Measurements from ENCODE around the gene CACNA1C.

CACNA1C gene

GRCh38 chr12:2629051-2629450 is 576.3 kb downstream of the CACNA1C start:
- ChIA-PET CTCF (interaction anchor here (7.1 to 12.2 kb wide), 2 partner anchors 13 kb away, joined by 44 to 192 read pairs; no protein-coding TSS in a partner anchor), POLR2A (interaction anchor here (0.6 to 0.9 kb wide), 2 partner anchors 24 to 127 kb away, joined by 3 read pairs; no protein-coding TSS in a partner anchor)
- Histone ChIP-seq H3K9me3 (ENCODE audit: control extremely low read depth in 1 of 5, control insufficient read depth in 4 of 5, insufficient read depth in 2 of 5, low read depth in 1 of 5, low read length in 4 of 5) (no peaks in the 10 kb centered on the region), H3K27ac (ENCODE audit: insufficient read depth in 1 of 2, low read depth in 1 of 2, low read length in 2 of 2, poor library complexity in 1 of 2, severe bottlenecking in 2 of 2) (no peak overlapping the region), H3K4me3 (ENCODE audit: control insufficient read depth in 1 of 7, extremely low read depth in 1 of 7, insufficient read depth in 4 of 7, low read depth in 2 of 7, low read length in 6 of 7) (no peak overlapping the region), H3K27me3 (replicated peaks in 2 of 5; ENCODE audit: control insufficient read depth in 4 of 5, insufficient read depth in 5 of 5, low read length in 4 of 5) (no peaks in the 10 kb centered on the region), H3K36me3 (ENCODE audit: control insufficient read depth in 4 of 4, insufficient read depth in 4 of 4, low read length in 3 of 4) (no peaks in the 10 kb centered on the region), H3K4me1 (ENCODE audit: control extremely low read depth in 1 of 4, control insufficient read depth in 4 of 4, insufficient read depth in 4 of 4, low read length in 3 of 4) (peaks cover 2 to 45% (median 44%) of the 10 kb centered on the region in 4 experiments)
- WGBS (ENCODE audit: insufficient coverage), result 100% methylated on average over 1 of the region's 5 CpGs
- DNase-seq, result no peak

- CTCF ChIA-PET, result interaction anchor here (0.7 to 19.8 kb wide), 4 partner anchors 7 to 102 kb away, joined by 3 to 192 read pairs (median 3); no protein-coding TSS in a partner anchor
- WGBS (ENCODE audit: insufficient coverage), result 99% methylated on average over 8 of the region's 16 CpGs
- H3K4me1 ChIP-seq (ENCODE audit: control extremely low read depth in 1 of 4, control insufficient read depth in 4 of 4, insufficient read depth in 4 of 4, low read length in 3 of 4), result peaks cover 2 to 29% (median 20%) of the 10 kb centered on the region in 4 experiments
- POLR2A ChIA-PET, result no interaction called here
- no peaks in the 10 kb centered on the region for H3K36me3 ChIP-seq (ENCODE audit: control insufficient read depth in 4 of 4, insufficient read depth in 4 of 4, low read length in 3 of 4)
- no peak overlapping the region for H3K27ac ChIP-seq (ENCODE audit: insufficient read depth in 1 of 2, low read depth in 1 of 2, low read length in 2 of 2, poor library complexity in 1 of 2, severe bottlenecking in 2 of 2)
- peaks cover 0 to 3% (median 0%) of the 10 kb centered on the region in 5 experiments for H3K9me3 ChIP-seq (ENCODE audit: control extremely low read depth in 1 of 5, control insufficient read depth in 4 of 5, insufficient read depth in 2 of 5, low read depth in 1 of 5, low read length in 4 of 5)
- no peaks in the 10 kb centered on the region for H3K27me3 ChIP-seq (replicated peaks in 2 of 5; ENCODE audit: control insufficient read depth in 4 of 5, insufficient read depth in 5 of 5, low read length in 4 of 5)
- no peak for DNase-seq
- H3K4me3 ChIP-seq (ENCODE audit: control insufficient read depth in 1 of 7, extremely low read depth in 1 of 7, insufficient read depth in 4 of 7, low read depth in 2 of 7, low read length in 6 of 7), result no peak overlapping the region
Measured at GRCh38 chr12:2631653-2632350, 579.0 kb downstream of the CACNA1C start.

- CTCF ChIA-PET, result interaction anchor here (19.8 kb wide), 1 partner anchor 8 kb away, joined by 192 read pairs; no protein-coding TSS in a partner anchor
Measured at GRCh38 chr12:2633176-2633824, 580.5 kb downstream of the CACNA1C start.

GRCh38 chr12:2633825-2634200 is 581.0 kb downstream of the CACNA1C start:
- no CpG with 5 or more reads among the region's 15 CpGs for WGBS (ENCODE audit: insufficient coverage)
- Histone ChIP-seq H3K27ac (ENCODE audit: insufficient read depth in 1 of 2, low read depth in 1 of 2, low read length in 2 of 2, poor library complexity in 1 of 2, severe bottlenecking in 2 of 2) (no peak overlapping the region), H3K27me3 (replicated peaks in 2 of 5; ENCODE audit: control insufficient read depth in 4 of 5, insufficient read depth in 5 of 5, low read length in 4 of 5) (no peaks in the 10 kb centered on the region), H3K4me1 (ENCODE audit: control extremely low read depth in 1 of 4, control insufficient read depth in 4 of 4, insufficient read depth in 4 of 4, low read length in 3 of 4) (peaks cover 0 to 31% (median 15%) of the 10 kb centered on the region in 4 experiments), H3K9me3 (ENCODE audit: control extremely low read depth in 1 of 5, control insufficient read depth in 4 of 5, insufficient read depth in 2 of 5, low read depth in 1 of 5, low read length in 4 of 5) (peaks cover 0 to 3% (median 0%) of the 10 kb centered on the region in 5 experiments), H3K4me3 (ENCODE audit: control insufficient read depth in 1 of 7, extremely low read depth in 1 of 7, insufficient read depth in 4 of 7, low read depth in 2 of 7, low read length in 6 of 7) (no peak overlapping the region), H3K36me3 (ENCODE audit: control insufficient read depth in 4 of 4, insufficient read depth in 4 of 4, low read length in 3 of 4) (no peaks in the 10 kb centered on the region)
- POLR2A ChIA-PET, result no interaction called here
- no peak for DNase-seq
- CTCF ChIA-PET, result interaction anchor here (19.8 kb wide), 1 partner anchor 9 kb away, joined by 192 read pairs; no protein-coding TSS in a partner anchor

More at GRCh38 chr12:2633176-2633824, 580.5 kb downstream of the CACNA1C start:
- WGBS (ENCODE audit: insufficient coverage), result 73% methylated on average over 5 of the region's 16 CpGs
- Histone ChIP-seq H3K36me3 (ENCODE audit: control insufficient read depth in 4 of 4, insufficient read depth in 4 of 4, low read length in 3 of 4) (no peaks in the 10 kb centered on the region), H3K27me3 (replicated peaks in 2 of 5; ENCODE audit: control insufficient read depth in 4 of 5, insufficient read depth in 5 of 5, low read length in 4 of 5) (no peaks in the 10 kb centered on the region), H3K4me3 (ENCODE audit: control insufficient read depth in 1 of 7, extremely low read depth in 1 of 7, insufficient read depth in 4 of 7, low read depth in 2 of 7, low read length in 6 of 7) (no peak overlapping the region), H3K4me1 (ENCODE audit: control extremely low read depth in 1 of 4, control insufficient read depth in 4 of 4, insufficient read depth in 4 of 4, low read length in 3 of 4) (peaks cover 0 to 29% (median 16%) of the 10 kb centered on the region in 4 experiments), H3K27ac (ENCODE audit: insufficient read depth in 1 of 2, low read depth in 1 of 2, low read length in 2 of 2, poor library complexity in 1 of 2, severe bottlenecking in 2 of 2) (no peak overlapping the region), H3K9me3 (ENCODE audit: control extremely low read depth in 1 of 5, control insufficient read depth in 4 of 5, insufficient read depth in 2 of 5, low read depth in 1 of 5, low read length in 4 of 5) (peaks cover 0 to 3% (median 0%) of the 10 kb centered on the region in 5 experiments)
- DNase-seq, result no peak
- POLR2A ChIA-PET, result no interaction called here

GRCh38 chr12:2634471-2634870 is 581.7 kb downstream of the CACNA1C start:
- Histone ChIP-seq H3K27me3 (replicated peaks in 2 of 5; ENCODE audit: control insufficient read depth in 4 of 5, insufficient read depth in 5 of 5, low read length in 4 of 5) (no peaks in the 10 kb centered on the region), H3K9me3 (ENCODE audit: control extremely low read depth in 1 of 5, control insufficient read depth in 4 of 5, insufficient read depth in 2 of 5, low read depth in 1 of 5, low read length in 4 of 5) (peaks cover 0 to 3% (median 0%) of the 10 kb centered on the region in 5 experiments), H3K36me3 (ENCODE audit: control insufficient read depth in 4 of 4, insufficient read depth in 4 of 4, low read length in 3 of 4) (no peaks in the 10 kb centered on the region), H3K27ac (ENCODE audit: insufficient read depth in 1 of 2, low read depth in 1 of 2, low read length in 2 of 2, poor library complexity in 1 of 2, severe bottlenecking in 2 of 2) (no peak overlapping the region), H3K4me3 (ENCODE audit: control insufficient read depth in 1 of 7, extremely low read depth in 1 of 7, insufficient read depth in 4 of 7, low read depth in 2 of 7, low read length in 6 of 7) (no peak overlapping the region), H3K4me1 (ENCODE audit: control extremely low read depth in 1 of 4, control insufficient read depth in 4 of 4, insufficient read depth in 4 of 4, low read length in 3 of 4) (peaks cover 0 to 31% (median 15%) of the 10 kb centered on the region in 4 experiments)
- no peak for DNase-seq
- POLR2A ChIA-PET, result no interaction called here
- CTCF ChIA-PET, result interaction anchor here (19.8 kb wide), 1 partner anchor 9 kb away, joined by 192 read pairs; no protein-coding TSS in a partner anchor
- WGBS (ENCODE audit: insufficient coverage), result no CpG with 5 or more reads among the region's 2 CpGs

- H3K27me3 ChIP-seq (replicated peaks in 2 of 5; ENCODE audit: control insufficient read depth in 4 of 5, insufficient read depth in 5 of 5, low read length in 4 of 5), result no peaks in the 10 kb centered on the region
Measured at GRCh38 chr12:2636741-2637340, 584.1 kb downstream of the CACNA1C start.

More at GRCh38 chr12:2636741-2637340, 584.1 kb downstream of the CACNA1C start:
- no peaks in the 10 kb centered on the region for H3K36me3 ChIP-seq (ENCODE audit: control insufficient read depth in 4 of 4, insufficient read depth in 4 of 4, low read length in 3 of 4)
- WGBS (ENCODE audit: insufficient coverage), result 15% methylated on average over 4 of the region's 7 CpGs
- peak in 1 of 3 donors; percentile 34 for DNase-seq
- ChIA-PET POLR2A (interaction anchor here (1.6 kb wide), 1 partner anchor 12 kb away, joined by 4 read pairs; no protein-coding TSS in a partner anchor), CTCF (interaction anchor here (1.0 to 19.8 kb wide), 5 partner anchors 11 to 42 kb away, joined by 3 to 192 read pairs (median 3); no protein-coding TSS in a partner anchor)
- H3K4me3 ChIP-seq (ENCODE audit: control insufficient read depth in 1 of 7, extremely low read depth in 1 of 7, insufficient read depth in 4 of 7, low read depth in 2 of 7, low read length in 6 of 7), result no peak overlapping the region
- no peak overlapping the region for H3K27ac ChIP-seq (ENCODE audit: insufficient read depth in 1 of 2, low read depth in 1 of 2, low read length in 2 of 2, poor library complexity in 1 of 2, severe bottlenecking in 2 of 2)
- H3K9me3 ChIP-seq (ENCODE audit: control extremely low read depth in 1 of 5, control insufficient read depth in 4 of 5, insufficient read depth in 2 of 5, low read depth in 1 of 5, low read length in 4 of 5), result peaks cover 0 to 3% (median 0%) of the 10 kb centered on the region in 5 experiments
- peaks cover 5 to 55% (median 35%) of the 10 kb centered on the region in 4 experiments for H3K4me1 ChIP-seq (ENCODE audit: control extremely low read depth in 1 of 4, control insufficient read depth in 4 of 4, insufficient read depth in 4 of 4, low read length in 3 of 4)

Data from common myeloid progenitor, CD34-positive (primary cell).